Coronary artery (tissue), 2 donors: ENCODE data around the gene DCBLD2.

Source experiments
- DNase-seq: peaks from one replicate; pipeline ENCODE4 v3.0.0-alpha.2; 2017; ENCODE audit warnings: low spot score
- H3K27ac ChIP-seq, 2 donors: fragments of 200-600 bp; sonication (generic); one replicate each; pipeline ENCODE4 v1.5.1; 2016 to 2019
- H3K4me3 ChIP-seq: fragments of 200-600 bp; sonication (generic); 2 replicates; pipeline ENCODE4 v1.5.1; 2016; ENCODE audit warnings: mild to moderate bottlenecking, moderate library complexity
- CTCF ChIP-seq: fragments of 200-600 bp; sonication (generic); IDR thresholded peaks from one replicate; pipeline ENCODE4 v1.5.1; 2019; ENCODE audit warnings: antibody characterized with exemption

DCBLD2 gene

GRCh38 chr3:98796334-98796733 lies 105.2 kb downstream of the DCBLD2 start:
- H3K4me3 ChIP-seq: no peak overlapping the region
- no peak for DNase-seq
- H3K27ac ChIP-seq: no peak overlapping the region
- no peak for TF ChIP-seq CTCF

GRCh38 chr3:98793971-98794370 lies 107.5 kb downstream of the DCBLD2 start:
- Histone ChIP-seq H3K27ac (no peak overlapping the region), H3K4me3 (no peak overlapping the region)
- no peak for DNase-seq
- TF ChIP-seq CTCF: no peak

GRCh38 chr3:98791341-98792325 lies 109.9 kb downstream of the DCBLD2 start:
- H3K4me3 ChIP-seq: no peak overlapping the region
- no peak for TF ChIP-seq CTCF
- DNase-seq: no peak
- H3K27ac ChIP-seq: no peak overlapping the region

- H3K27ac ChIP-seq: no peak overlapping the region
- DNase-seq: no peak
- H3K4me3 ChIP-seq: no peak overlapping the region
- TF ChIP-seq CTCF: no peak
These were observed 112.8 kb downstream of the DCBLD2 start for GRCh38 chr3:98788651-98789050.

- Histone ChIP-seq H3K4me3 (no peak overlapping the region), H3K27ac (no peak overlapping the region)
- no peak for TF ChIP-seq CTCF
- no peak for DNase-seq
These were observed 114.3 kb downstream of the DCBLD2 start for GRCh38 chr3:98787181-98787580.

GRCh38 chr3:98786364-98787006 lies 115.0 kb downstream of the DCBLD2 start:
- H3K4me3 ChIP-seq: no peak overlapping the region
- no peak for DNase-seq
- no peak for TF ChIP-seq CTCF
- H3K27ac ChIP-seq: no peak overlapping the region
